Activated naive CD4-positive, alpha-beta T cell treated with anti-CD3 and anti-CD28 coated beads for 36 hours (primary cell): ENCODE results near the gene PALLD. TPM values are rescaled to one million over a fixed set of nuclear protein-coding genes. Genes with fewer than 3 reads are reported as not detected.
"Not testable (repeated sequence)": the region's sequence is repeated elsewhere in the genome, so short reads cannot be mapped to it uniquely, and the experiment has no call there.

ENCODE experiments used
- CTCF ChIA-PET: fragments of 350-600 bp; sonication (Branson Sonifier 250); formaldehyde crosslinking; loops from one replicate; lab custom pipeline; 2021; ENCODE audit warnings: antibody characterized with exemption; lab: Charles Lee
- DNase-seq: peaks from one replicate; pipeline ENCODE4 v3.0.0-alpha.2; 2020
- H3K27ac Mint-ChIP-seq: one replicate; pipeline ENCODE4 v1.8.0; 2021; ENCODE audit warnings: mild to moderate bottlenecking, mixed read lengths
- H3K27me3 Mint-ChIP-seq: one replicate; pipeline ENCODE4 v1.8.0; 2021; ENCODE audit warnings: low read depth, mixed read lengths
- H3K36me3 Mint-ChIP-seq: one replicate; pipeline ENCODE4 v1.8.0; 2021; ENCODE audit warnings: low read depth, mixed read lengths
- H3K4me1 Mint-ChIP-seq: one replicate; pipeline ENCODE4 v1.8.0; 2021; ENCODE audit warnings: low read depth, mixed read lengths
- H3K4me3 Mint-ChIP-seq: one replicate; pipeline ENCODE4 v1.8.0; 2021; ENCODE audit warnings: mild to moderate bottlenecking, moderate library complexity, mixed read lengths
- H3K9me3 Mint-ChIP-seq: one replicate; pipeline ENCODE4 v1.8.0; 2021; ENCODE audit warnings: mixed read lengths
- intact Hi-C: fragments of 100-400 bp; cut with micrococcal nuclease; formaldehyde crosslinking; loops from one replicate; pipeline ENCODE4 v1.15.1; 2023
- total RNA-seq, 2 experiments: library from RNA; stranded (reverse); gene quantifications; one replicate each; pipeline ENCODE4 v1.2.3, GENCODE V29; 2021

PALLD gene
- total RNA-seq, 2 experiments from 2014 or later: 7.3 to 7.8 TPM

- CTCF ChIA-PET: no interaction called here
- Mint-ChIP-seq H3K27me3 (peaks cover 21% of the 10 kb centered on the region), H3K4me1 (peaks cover 17% of the 10 kb centered on the region), H3K4me3 (no peak overlapping the region), H3K36me3 (no peaks in the 10 kb centered on the region), H3K9me3 (no peaks in the 10 kb centered on the region), H3K27ac (no peak overlapping the region)
- intact Hi-C loops: no loop called here
- no peak for DNase-seq
Measured at GRCh38 chr4:168720396-168720900, 223.6 kb downstream of the PALLD start.

- Mint-ChIP-seq H3K27me3 (peaks cover 24% of the 10 kb centered on the region), H3K4me1 (peaks cover 17% of the 10 kb centered on the region), H3K27ac (peak overlapping the region; percentile 2), H3K4me3 (no peak overlapping the region), H3K9me3 (peaks cover 5% of the 10 kb centered on the region), H3K36me3 (no peaks in the 10 kb centered on the region)
- DNase-seq: no peak
- intact Hi-C loops: no loop called here
- CTCF ChIA-PET: no interaction called here
Measured at GRCh38 chr4:168722391-168722790, 225.5 kb downstream of the PALLD start.

DNA sequence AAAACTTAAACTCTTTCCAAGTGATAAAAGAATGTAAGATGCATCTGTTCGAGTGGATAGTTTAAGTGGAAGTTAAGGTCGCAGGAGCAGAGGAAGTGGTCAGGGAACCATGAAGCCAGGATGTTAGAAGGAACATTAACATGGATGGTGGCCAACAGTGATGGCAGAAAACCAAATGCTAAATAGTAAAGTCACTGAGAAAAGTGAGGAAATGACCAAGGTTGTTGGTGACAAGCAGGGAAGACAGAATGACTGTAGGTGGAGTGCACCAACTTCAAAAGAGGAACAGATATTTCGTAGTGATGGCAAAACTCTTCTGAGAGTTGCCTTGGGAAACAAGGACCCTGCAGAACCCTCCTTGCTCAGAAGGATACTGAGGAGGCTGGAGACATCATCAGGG lies 226.2 kb downstream of the PALLD start:
- DNase-seq: no peak
- H3K27ac Mint-ChIP-seq: no peak overlapping the region
- H3K27me3 Mint-ChIP-seq: peaks cover 26% of the 10 kb centered on the region
- H3K4me3 Mint-ChIP-seq: no peak overlapping the region
- intact Hi-C loops: no loop called here
- H3K36me3 Mint-ChIP-seq: no peaks in the 10 kb centered on the region
- peaks cover 7% of the 10 kb centered on the region for H3K9me3 Mint-ChIP-seq
- H3K4me1 Mint-ChIP-seq: peaks cover 17% of the 10 kb centered on the region
- CTCF ChIA-PET: no interaction called here

- CTCF ChIA-PET: no interaction called here
- intact Hi-C loops: no loop called here
- H3K27ac Mint-ChIP-seq: no peak overlapping the region
Measured at GRCh38 chr4:168723569-168723968, 226.7 kb downstream of the PALLD start.

GRCh38 chr4:168724243-168724642 lies 227.4 kb downstream of the PALLD start:
- Mint-ChIP-seq H3K9me3 (peaks cover 7% of the 10 kb centered on the region), H3K4me3 (no peak overlapping the region), H3K27ac (no peak overlapping the region), H3K36me3 (no peaks in the 10 kb centered on the region), H3K4me1 (peaks cover 17% of the 10 kb centered on the region), H3K27me3 (peaks cover 30% of the 10 kb centered on the region)
- CTCF ChIA-PET: no interaction called here
- no peak for DNase-seq
- intact Hi-C loops: no loop called here

More at GRCh38 chr4:168723569-168723968, 226.7 kb downstream of the PALLD start:
- DNase-seq: no peak
- no peaks in the 10 kb centered on the region for H3K36me3 Mint-ChIP-seq
- H3K4me3 Mint-ChIP-seq: no peak overlapping the region
- H3K27me3 Mint-ChIP-seq: peaks cover 27% of the 10 kb centered on the region
- peaks cover 17% of the 10 kb centered on the region for H3K4me1 Mint-ChIP-seq
- H3K9me3 Mint-ChIP-seq: peaks cover 7% of the 10 kb centered on the region

DNA sequence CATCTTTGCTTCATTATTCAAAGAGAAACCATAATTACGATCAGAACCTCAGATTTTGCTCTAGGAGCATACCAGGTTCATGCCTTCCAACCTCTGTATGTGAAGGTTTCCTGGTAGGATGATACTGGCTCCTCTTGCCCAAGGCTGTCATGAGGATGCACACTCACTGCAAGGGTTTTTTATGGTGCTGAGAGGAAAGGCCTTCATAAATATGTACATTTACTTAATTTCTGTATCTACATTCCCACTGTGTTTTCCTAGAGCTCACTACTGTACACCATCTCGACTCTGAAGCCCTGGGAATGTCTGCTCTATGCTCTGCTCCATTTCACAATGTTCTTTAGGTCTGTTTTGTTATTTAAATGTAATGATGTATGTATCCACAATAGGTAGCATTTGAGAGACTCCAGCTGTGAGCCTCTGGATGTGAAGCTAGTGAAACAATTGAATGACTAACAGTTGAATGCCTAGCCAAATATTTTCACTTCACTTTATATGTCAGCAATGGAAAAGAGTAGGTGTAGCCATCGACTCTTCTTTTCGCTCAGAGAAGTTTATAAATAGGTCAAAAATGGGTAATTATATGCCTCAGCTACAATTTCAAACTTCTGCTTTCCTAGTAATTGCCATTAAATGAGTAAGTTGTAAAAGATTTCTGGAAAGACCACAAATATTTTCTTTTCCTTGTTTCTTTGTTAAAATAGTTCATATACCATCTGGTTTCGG lies 228.0 kb downstream of the PALLD start:
- intact Hi-C loops: no loop called here
- H3K36me3 Mint-ChIP-seq: no peaks in the 10 kb centered on the region

DNA sequence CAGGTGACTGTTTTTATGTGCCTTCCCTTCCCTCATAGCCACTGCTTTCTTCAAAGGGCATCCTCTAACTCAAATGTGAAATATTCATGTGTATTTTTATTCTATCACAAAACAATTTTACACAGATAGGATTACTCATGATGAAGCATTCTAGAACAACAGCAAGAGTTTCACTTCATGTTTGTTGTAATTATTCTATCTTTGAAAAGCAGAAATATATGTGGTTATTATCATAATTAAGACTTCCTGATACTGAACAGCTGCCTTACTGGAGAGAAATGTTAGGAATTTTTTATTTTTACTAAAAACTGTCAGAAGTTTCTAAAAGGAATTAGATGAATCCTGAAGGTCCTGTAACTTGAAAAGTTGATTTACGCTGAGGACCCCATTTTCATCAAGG lies 229.1 kb downstream of the PALLD start:
- Mint-ChIP-seq H3K36me3 (no peaks in the 10 kb centered on the region), H3K27ac (no peak overlapping the region), H3K4me1 (peaks cover 17% of the 10 kb centered on the region), H3K4me3 (no peak overlapping the region), H3K27me3 (peaks cover 26% of the 10 kb centered on the region), H3K9me3 (peaks cover 7% of the 10 kb centered on the region)
- DNase-seq: no peak
- CTCF ChIA-PET: interaction anchor here (0.6 kb wide), 1 partner anchor 387 kb away, joined by 3 read pairs; no protein-coding TSS in a partner anchor
- intact Hi-C loops: no loop called here

More for the DNA sequence above, 228.0 kb downstream of the PALLD start:
- peaks cover 7% of the 10 kb centered on the region for H3K9me3 Mint-ChIP-seq
- H3K4me1 Mint-ChIP-seq: peaks cover 17% of the 10 kb centered on the region
- CTCF ChIA-PET: no interaction called here
- H3K27me3 Mint-ChIP-seq: peaks cover 30% of the 10 kb centered on the region
- no peak overlapping the region for H3K27ac Mint-ChIP-seq
- DNase-seq: no peak
- no peak overlapping the region for H3K4me3 Mint-ChIP-seq

- DNase-seq, CTCF ChIA-PET, intact Hi-C loops, H3K4me3 Mint-ChIP-seq, H3K36me3 Mint-ChIP-seq, H3K27ac Mint-ChIP-seq, H3K9me3 Mint-ChIP-seq: not testable (repeated sequence)
- Mint-ChIP-seq H3K27me3 (peaks cover 24% of the 10 kb centered on the region), H3K4me1 (peaks cover 17% of the 10 kb centered on the region)
Measured at GRCh38 chr4:168727181-168727580, 230.3 kb downstream of the PALLD start.

- peaks cover 7% of the 10 kb centered on the region for H3K9me3 Mint-ChIP-seq
- intact Hi-C loops: no loop called here
- H3K4me3 Mint-ChIP-seq: no peak overlapping the region
- CTCF ChIA-PET: no interaction called here
- DNase-seq: no peak
- H3K4me1 Mint-ChIP-seq: no peaks in the 10 kb centered on the region
- no peaks in the 10 kb centered on the region for H3K36me3 Mint-ChIP-seq
- H3K27ac Mint-ChIP-seq: no peak overlapping the region
- peaks cover 23% of the 10 kb centered on the region for H3K27me3 Mint-ChIP-seq
Measured at GRCh38 chr4:168731006-168731636, 234.3 kb downstream of the PALLD start.

- no peak for DNase-seq
- CTCF ChIA-PET: no interaction called here
Measured at GRCh38 chr4:168731706-168732414, 235.0 kb downstream of the PALLD start.

GRCh38 chr4:168732714-168733113 lies 235.9 kb downstream of the PALLD start:
- CTCF ChIA-PET: no interaction called here
- Mint-ChIP-seq H3K4me3 (no peak overlapping the region), H3K27ac (no peak overlapping the region), H3K36me3 (no peaks in the 10 kb centered on the region), H3K27me3 (peaks cover 19% of the 10 kb centered on the region), H3K4me1 (no peaks in the 10 kb centered on the region), H3K9me3 (no peaks in the 10 kb centered on the region)
- intact Hi-C loops: no loop called here
- no peak for DNase-seq

More at GRCh38 chr4:168731706-168732414, 235.0 kb downstream of the PALLD start:
- intact Hi-C loops: no loop called here
- Mint-ChIP-seq H3K27ac (no peak overlapping the region), H3K4me3 (no peak overlapping the region), H3K9me3 (peaks cover 6% of the 10 kb centered on the region), H3K4me1 (no peaks in the 10 kb centered on the region), H3K36me3 (no peaks in the 10 kb centered on the region), H3K27me3 (peaks cover 20% of the 10 kb centered on the region)
